CD14-positive monocyte (primary cell): Measurements from ENCODE around the gene MDGA2. TPM values are rescaled to one million over a fixed set of nuclear protein-coding genes. Genes with fewer than 3 reads are reported as not detected.

ENCODE experiments used
- DNase-seq, 3 donors: peaks; one replicate each; pipeline ENCODE4 v3.0.0-alpha.2; 2011 to 2022
- H2AFZ ChIP-seq: 2 replicates; pipeline ENCODE4 v1.6.0; 2012; ENCODE audit warnings: mild to moderate bottlenecking, low read depth, low read length, inconsistent platforms; ENCODE audit not compliant: insufficient read depth, poor library complexity, severe bottlenecking
- H3K27ac ChIP-seq, 2 donors: 1 replicate in 1 of 2; 2 replicates in 1 of 2; pipeline ENCODE4 v1.5.1; 2012 to 2013; ENCODE audit warnings: low read length in 2 of 2, control low read depth in 1 of 2, inconsistent platforms in 1 of 2, low read depth in 1 of 2, mild to moderate bottlenecking in 1 of 2
- H3K27me3 ChIP-seq, 2 donors: one replicate each; pipeline versions ENCODE4 v1.6.0 to v1.6.1; 2011 to 2013; ENCODE audit warnings: low read length in 2 of 2; ENCODE audit not compliant: control insufficient read depth in 2 of 2, insufficient read depth in 2 of 2
- H3K36me3 ChIP-seq, 2 donors: replicated peaks in 1 of 2; 1 replicate in 1 of 2; 2 replicates in 1 of 2; pipeline versions ENCODE4 v1.5.1 to v1.6.1; 2012 to 2013; ENCODE audit warnings: low read length in 2 of 2, control low read depth in 1 of 2, inconsistent platforms in 1 of 2, mild to moderate bottlenecking in 1 of 2; ENCODE audit not compliant: insufficient read depth in 2 of 2, control insufficient read depth in 1 of 2
- H3K4me1 ChIP-seq, 2 donors: 1 replicate in 1 of 2; 2 replicates in 1 of 2; pipeline versions ENCODE4 v1.5.1 to v1.6.1; 2012 to 2013; ENCODE audit warnings: low read length in 2 of 2, control low read depth in 1 of 2, inconsistent platforms in 1 of 2, mild to moderate bottlenecking in 1 of 2, moderate library complexity in 1 of 2; ENCODE audit not compliant: insufficient read depth in 2 of 2, control insufficient read depth in 1 of 2
- H3K4me2 ChIP-seq: replicated peaks from 2 replicates; pipeline ENCODE3; 2012; ENCODE audit warnings: low read length, moderate library complexity, mild to moderate bottlenecking; ENCODE audit not compliant: poor library complexity, severe bottlenecking; ENCODE audit errors: extremely low read depth
- H3K4me3 ChIP-seq, 3 experiments: fragments of 200-600 bp in 1 of 3; sonication (generic) in 1 of 3; replicated peaks in 1 of 3; 1 replicate in 2 of 3; 2 replicates in 1 of 3; pipeline ENCODE4 v1.5.1; 2011 to 2013; ENCODE audit warnings: low read length in 3 of 3, mild to moderate bottlenecking in 3 of 3, control low read depth in 2 of 3, low read depth in 2 of 3, inconsistent platforms in 1 of 3, moderate library complexity in 1 of 3
- H3K79me2 ChIP-seq: 2 replicates; pipeline ENCODE4 v1.6.0; 2012; ENCODE audit warnings: mild to moderate bottlenecking, control low read depth, inconsistent platforms, low read length, moderate library complexity; ENCODE audit not compliant: insufficient read depth
- H3K9ac ChIP-seq: 2 replicates; pipeline ENCODE4 v1.6.0; 2017; ENCODE audit warnings: low read length, mild to moderate bottlenecking; ENCODE audit not compliant: insufficient read depth, poor library complexity, severe bottlenecking
- H3K9me3 ChIP-seq, 2 donors: replicated peaks in 1 of 2; 1 replicate in 1 of 2; 2 replicates in 1 of 2; pipeline versions ENCODE4 v1.5.1 to v1.6.1; 2012 to 2013; ENCODE audit warnings: low read length in 2 of 2, control low read depth in 1 of 2; ENCODE audit not compliant: control insufficient read depth in 1 of 2, insufficient read depth in 1 of 2
- H4K20me1 ChIP-seq: 2 replicates; pipeline ENCODE4 v1.6.0; 2012; ENCODE audit warnings: mild to moderate bottlenecking, low read length, control low read depth, moderate library complexity; ENCODE audit not compliant: insufficient read depth
- H3K27ac Mint-ChIP-seq, 7 donors: one replicate each; pipeline ENCODE4 v1.8.0; 2020; ENCODE audit warnings: mild to moderate bottlenecking in 7 of 7, mixed read lengths in 7 of 7, moderate library complexity in 6 of 7, inconsistent platforms in 2 of 7
- H3K27me3 Mint-ChIP-seq, 3 donors: one replicate each; pipeline ENCODE4 v1.8.0; 2021 to 2022; ENCODE audit warnings: low read depth in 3 of 3, mild to moderate bottlenecking in 3 of 3, mixed read lengths in 3 of 3, moderate library complexity in 3 of 3, inconsistent platforms in 1 of 3
- H3K36me3 Mint-ChIP-seq, 2 donors: one replicate each; pipeline ENCODE4 v1.8.0; 2020; ENCODE audit warnings: mixed read lengths in 2 of 2, inconsistent platforms in 1 of 2, mild to moderate bottlenecking in 1 of 2
- H3K4me1 Mint-ChIP-seq: one replicate; pipeline ENCODE4 v1.8.0; 2020; ENCODE audit warnings: mild to moderate bottlenecking, mixed read lengths
- H3K4me3 Mint-ChIP-seq, 2 donors: one replicate each; pipeline ENCODE4 v1.8.0; 2020; ENCODE audit warnings: mild to moderate bottlenecking in 2 of 2, mixed read lengths in 2 of 2, moderate library complexity in 1 of 2
- H3K9me3 Mint-ChIP-seq, 7 donors: one replicate each; pipeline ENCODE4 v1.8.0; 2020 to 2022; ENCODE audit warnings: mixed read lengths in 7 of 7, mild to moderate bottlenecking in 6 of 7, moderate library complexity in 6 of 7, inconsistent platforms in 2 of 7
- CTCF ChIP-seq: fragments of 200-600 bp; IDR thresholded peaks from one replicate; pipeline ENCODE4 v1.8.0; 2022; ENCODE audit warnings: antibody characterized with exemption, mild to moderate bottlenecking
- WGBS: methylation state at CpG from one replicate; pipeline ENCODE4 v1.1.5; 2013; ENCODE audit warnings: missing lambda C conversion rate; ENCODE audit not compliant: insufficient coverage; 5-methylcytosine and 5-hydroxymethylcytosine counted together
- intact Hi-C, 2 donors: fragments of 100-400 bp; cut with micrococcal nuclease; formaldehyde crosslinking; loops; one replicate each; pipeline versions ENCODE4 v1.15.0 to v1.15.1; 2023
- polyA plus RNA-seq, 3 donors: library from polyadenylated mRNA; depleted of rRNA in 1 of 3; unstranded in 2 of 3; stranded (reverse) in 1 of 3; fragments of 300-500 nt in 2 of 3; fragments of >200 nt in 1 of 3; fragmentation: Illumina TruSeq in 2 of 3; gene quantifications; 1 replicate in 2 of 3; 2 replicates in 1 of 3; pipeline ENCODE4 v1.2.3, GENCODE V29; 2012 to 2021

The MDGA2 gene
- polyA plus RNA-seq, 3 donors = not detected

GRCh38 chr14:47485421-47485820, 190.0 kb downstream of the MDGA2 start:
- 80% methylated on average over 2 of the region's 2 CpGs for WGBS
- no peak for TF ChIP-seq CTCF
- no peaks in the 10 kb centered on the region for H3K4me1 Mint-ChIP-seq

GRCh38 chr14:47483449-47483848, 192.0 kb downstream of the MDGA2 start:
- Mint-ChIP-seq H3K27me3 (no peaks in the 10 kb centered on the region), H3K27ac (no peak overlapping the region), H3K36me3 (no peaks in the 10 kb centered on the region), H3K4me3 (no peak overlapping the region), H3K4me1 (no peaks in the 10 kb centered on the region), H3K9me3 (peaks cover 0 to 16% (median 3%) of the 10 kb centered on the region in 7 donors)
- no peak for DNase-seq
- no peak overlapping the region for H3K4me3 ChIP-seq
- H2AFZ ChIP-seq = no peak overlapping the region
- no peaks in the 10 kb centered on the region for H4K20me1 ChIP-seq
- H3K4me1 ChIP-seq = no peaks in the 10 kb centered on the region
- H3K9ac ChIP-seq = no peak overlapping the region
- no peaks in the 10 kb centered on the region for H3K36me3 ChIP-seq
- TF ChIP-seq CTCF = no peak
- no peak overlapping the region for H3K4me2 ChIP-seq
- no peaks in the 10 kb centered on the region for H3K27me3 ChIP-seq
- H3K79me2 ChIP-seq = no peaks in the 10 kb centered on the region
- no peaks in the 10 kb centered on the region for H3K9me3 ChIP-seq
- intact Hi-C loops = no loop called here
- no peak overlapping the region for H3K27ac ChIP-seq

More at GRCh38 chr14:47485421-47485820, 190.0 kb downstream of the MDGA2 start:
- no peaks in the 10 kb centered on the region for H3K27me3 ChIP-seq
- no peak overlapping the region for H3K4me3 ChIP-seq
- no peak overlapping the region for H3K27ac Mint-ChIP-seq
- H2AFZ ChIP-seq = no peak overlapping the region
- DNase-seq = no peak
- no peak overlapping the region for H3K4me3 Mint-ChIP-seq
- no peaks in the 10 kb centered on the region for H4K20me1 ChIP-seq
- intact Hi-C loops = no loop called here
- no peaks in the 10 kb centered on the region for H3K4me1 ChIP-seq
- H3K4me2 ChIP-seq = no peak overlapping the region
- no peaks in the 10 kb centered on the region for H3K27me3 Mint-ChIP-seq
- H3K9ac ChIP-seq = no peak overlapping the region
- H3K9me3 ChIP-seq = no peaks in the 10 kb centered on the region
- no peak overlapping the region for H3K27ac ChIP-seq
- H3K9me3 Mint-ChIP-seq = peaks cover 0 to 16% (median 3%) of the 10 kb centered on the region in 7 donors
- no peaks in the 10 kb centered on the region for H3K36me3 Mint-ChIP-seq
- no peaks in the 10 kb centered on the region for H3K36me3 ChIP-seq
- H3K79me2 ChIP-seq = no peaks in the 10 kb centered on the region
